Upper lobe of left lung (tissue), 6 donors: ENCODE measurements around the gene CRYBG2. TPM values are rescaled to one million over a fixed set of nuclear protein-coding genes. Genes with fewer than 3 reads are reported as not detected.
A peak's percentile ranks its signal among the peaks of the same experiment; 100 is the strongest.

Experiments used
- ATAC-seq, 2 donors: fragments of 200-7000 bp; cut with Tn5 transposase; one replicate each; pipeline ENCODE4 v1.9.1; 2022; ENCODE audit warnings: mild to moderate bottlenecking in 2 of 2, moderate library complexity in 2 of 2; ENCODE audit not compliant: low FRiP score in 2 of 2
- DNase-seq, 2 donors: peaks; one replicate each; pipeline ENCODE4 v3.0.0-alpha.2; 2019 to 2020
- H3K27ac ChIP-seq, 4 donors: fragments of 200-600 bp; sonication (generic); one replicate each; pipeline ENCODE4 v1.5.1; 2016 to 2019
- H3K27me3 ChIP-seq, 4 donors: fragments of 200-600 bp; sonication (generic); one replicate each; pipeline ENCODE4 v1.5.1; 2017 to 2019
- H3K36me3 ChIP-seq, 4 donors: fragments of 200-600 bp; sonication (generic); one replicate each; pipeline ENCODE4 v1.5.1; 2016 to 2019
- H3K4me1 ChIP-seq, 4 donors: fragments of 200-600 bp; sonication (generic); one replicate each; pipeline ENCODE4 v1.5.1; 2018 to 2019
- H3K4me3 ChIP-seq, 4 donors: fragments of 200-600 bp; sonication (generic); one replicate each; pipeline ENCODE4 v1.5.1; 2017 to 2019; ENCODE audit warnings: mild to moderate bottlenecking in 2 of 4, moderate library complexity in 1 of 4
- H3K9me3 ChIP-seq, 4 donors: fragments of 200-600 bp; sonication (generic); one replicate each; pipeline ENCODE4 v1.5.1; 2018 to 2019
- CTCF ChIP-seq, 6 experiments: fragments of 450-650 bp in 4 of 6; fragments of 200-600 bp in 2 of 6; sonication (generic) in 2 of 6; IDR thresholded peaks; one replicate each; pipeline ENCODE4 v1.5.1; 2016 to 2019; ENCODE audit warnings: antibody characterized with exemption in 6 of 6
- EP300 ChIP-seq, 4 donors: sonication (generic); formaldehyde crosslinking; IDR thresholded peaks; one replicate each; pipeline ENCODE4 v1.5.1; 2017; ENCODE audit warnings: antibody characterized with exemption in 4 of 4, control low read depth in 2 of 4
- POLR2A ChIP-seq, 4 donors: fragments of 450-650 bp; IDR thresholded peaks; one replicate each; pipeline ENCODE4 v1.5.1; 2016 to 2017; ENCODE audit warnings: antibody characterized with exemption in 4 of 4, mild to moderate bottlenecking in 2 of 4
- POLR2AphosphoS5 ChIP-seq, 2 donors: sonication (generic); formaldehyde crosslinking; IDR thresholded peaks; one replicate each; pipeline ENCODE4 v1.5.1; 2017; ENCODE audit warnings: antibody characterized with exemption in 2 of 2
- WGBS, 2 donors: methylation state at CpG; one replicate each; pipeline ENCODE4 v1.1.5; 2017 to 2018; 5-methylcytosine and 5-hydroxymethylcytosine counted together
- total RNA-seq, 6 donors: library from RNA; depleted of rRNA in 4 of 6; stranded (reverse); fragments of >200 nt in 4 of 6; gene quantifications; one replicate each; pipeline versions ENCODE4 v1.1.0 to v1.2.1, GENCODE V29; 2016 to 2021
- donor health status: DM: no; HTN: no; CAD: no; lungs with moderate emphysema.
- donor health status: DM: no; HTN: yes; CAD: no; lungs with severe emphysema.

CRYBG2 gene
- total RNA-seq, 6 donors from 2014 or later = 0.59 to 25.2 (median 11.1) TPM

GRCh38 chr1:26291939-26292338 is 62.0 kb downstream of the CRYBG2 start:
- Histone ChIP-seq H3K27ac (peak overlapping the region in 2 of 4 donors; percentile 89 to 97), H3K4me3 (no peak overlapping the region), H3K4me1 (peaks cover 3 to 45% (median 42%) of the 10 kb centered on the region in 4 donors), H3K27me3 (no peaks in the 10 kb centered on the region), H3K36me3 (peaks cover 0 to 9% (median 3%) of the 10 kb centered on the region in 4 donors), H3K9me3 (no peaks in the 10 kb centered on the region)
- WGBS, 2 donors = 89 to 91% methylated on average over 4 of the region's 4 CpGs
- no peak for TF ChIP-seq EP300 (IDR thresholded peaks at IDR 0.05)
- no peak for TF ChIP-seq POLR2A (IDR thresholded peaks at IDR 0.05)
- no peak for TF ChIP-seq CTCF (IDR thresholded peaks at IDR 0.05)
- TF ChIP-seq POLR2AphosphoS5 (IDR thresholded peaks at IDR 0.05) = no peak
- DNase-seq (no peak), ATAC-seq (no peak)

DNA sequence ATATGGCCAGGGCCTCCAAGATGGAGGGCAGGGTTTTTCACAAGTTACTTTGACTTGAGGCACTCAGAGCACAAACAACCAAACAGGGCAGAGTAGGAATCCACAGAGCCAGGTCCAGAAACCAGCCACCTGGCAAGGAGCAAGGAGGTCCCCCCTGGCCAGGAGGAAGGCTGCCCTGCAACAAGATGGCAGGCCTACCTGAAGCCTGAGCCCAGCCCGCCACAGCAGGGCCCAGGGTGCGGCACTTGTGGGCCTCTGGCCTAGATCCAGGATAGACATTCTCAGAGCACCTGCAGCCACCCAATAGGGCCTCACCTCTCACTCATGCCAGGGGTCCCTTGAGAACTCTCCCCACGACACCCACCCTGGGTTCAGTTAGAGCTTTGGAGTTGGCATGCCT is 62.5 kb downstream of the CRYBG2 start:
- Histone ChIP-seq H3K4me1 (peaks cover 3 to 50% (median 45%) of the 10 kb centered on the region in 4 donors), H3K9me3 (no peaks in the 10 kb centered on the region), H3K4me3 (no peak overlapping the region), H3K36me3 (peaks cover 0 to 4% (median 1%) of the 10 kb centered on the region in 4 donors), H3K27me3 (no peaks in the 10 kb centered on the region), H3K27ac (peak overlapping the region in 3 of 4 donors; percentile 80 to 97 (median 89))
- TF ChIP-seq EP300 (IDR thresholded peaks at IDR 0.05) (no peak), POLR2A (IDR thresholded peaks at IDR 0.05) (no peak), CTCF (IDR thresholded peaks at IDR 0.05) (no peak), POLR2AphosphoS5 (IDR thresholded peaks at IDR 0.05) (no peak)
- peak in 1 of 2 donors; percentile 57 for DNase-seq
- ATAC-seq = no peak
- 100% methylated on average over 2 to 3 of the region's 3 CpGs for WGBS, 2 donors

GRCh38 chr1:26290882-26291261 is 63.1 kb downstream of the CRYBG2 start:
- peak overlapping the region; percentile 78 to 97 (median 84) for H3K27ac ChIP-seq
- no peak for TF ChIP-seq POLR2AphosphoS5 (IDR thresholded peaks at IDR 0.05)
- TF ChIP-seq CTCF (IDR thresholded peaks at IDR 0.05) = no peak
- no peak for TF ChIP-seq POLR2A (IDR thresholded peaks at IDR 0.05)
- TF ChIP-seq EP300 (IDR thresholded peaks at IDR 0.05) = no peak
- no peak overlapping the region for H3K4me3 ChIP-seq
- no peaks in the 10 kb centered on the region for H3K27me3 ChIP-seq
- DNase-seq = peak in 1 of 2 donors; percentile 58
- no peaks in the 10 kb centered on the region for H3K9me3 ChIP-seq
- H3K4me1 ChIP-seq = peaks cover 8 to 55% (median 47%) of the 10 kb centered on the region in 4 donors
- WGBS, 2 donors = 45 to 76% methylated on average over 2 to 11 of the region's 11 CpGs
- no peaks in the 10 kb centered on the region for H3K36me3 ChIP-seq
- ATAC-seq = peak in 1 of 2 donors; percentile 7

DNA sequence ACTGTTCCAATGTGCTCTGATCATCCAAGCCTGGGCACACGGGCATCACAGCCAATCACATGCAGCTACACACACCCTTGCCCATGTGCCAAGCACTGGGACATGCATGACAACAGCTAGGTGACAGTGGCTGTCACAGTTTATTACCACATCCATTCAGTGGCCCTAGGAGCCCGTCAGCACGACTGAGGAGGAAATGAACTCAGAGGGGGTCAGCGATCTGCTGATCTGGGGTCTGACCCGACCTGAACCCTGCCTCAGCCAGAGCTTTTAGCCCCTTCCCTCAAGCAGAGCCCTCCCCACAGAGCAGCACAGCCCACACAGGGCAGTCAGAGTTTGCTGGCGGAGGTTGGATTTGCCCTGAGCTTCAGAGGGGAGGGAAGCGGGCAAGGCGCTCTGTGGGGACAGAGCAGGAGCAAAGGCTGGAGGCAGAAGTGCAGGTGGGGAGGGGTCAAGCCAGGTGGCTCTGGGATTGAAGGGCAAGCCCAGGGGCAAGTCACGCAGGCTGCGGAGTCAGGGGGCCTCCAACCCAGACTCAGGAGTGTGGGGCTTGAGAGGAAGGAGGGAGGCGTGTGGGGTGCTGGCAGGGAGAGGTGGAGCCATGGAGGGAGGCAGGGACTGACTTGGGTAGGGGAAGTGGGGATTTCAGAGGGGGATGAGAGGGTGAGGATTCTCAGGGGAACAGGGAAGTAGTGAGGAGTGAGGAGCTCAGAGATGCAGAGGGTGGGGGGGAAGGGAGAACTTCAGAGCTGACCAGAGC is 63.6 kb downstream of the CRYBG2 start:
- Histone ChIP-seq H3K27me3 (no peaks in the 10 kb centered on the region), H3K36me3 (no peaks in the 10 kb centered on the region), H3K27ac (peak overlapping the region; percentile 78 to 97 (median 84)), H3K4me1 (peaks cover 8 to 61% (median 52%) of the 10 kb centered on the region in 4 donors), H3K4me3 (no peak overlapping the region), H3K9me3 (no peaks in the 10 kb centered on the region)
- WGBS, 2 donors = 56 to 70% methylated on average over 11 of the region's 11 CpGs
- peak in 1 of 2 donors; percentile 44 for DNase-seq
- TF ChIP-seq POLR2AphosphoS5 (IDR thresholded peaks at IDR 0.05) (peak in 1 of 2 donors; percentile 5), POLR2A (IDR thresholded peaks at IDR 0.05) (peak in 1 of 4 donors; percentile 18), CTCF (IDR thresholded peaks at IDR 0.05) (no peak), EP300 (IDR thresholded peaks at IDR 0.05) (no peak)
- peak; percentile 5 to 35 for ATAC-seq
